Neural crest cell (in vitro differentiated cells): Measurements from ENCODE around the gene DISP3. TPM values are rescaled to one million over a fixed set of nuclear protein-coding genes. Genes with fewer than 3 reads are reported as not detected.

Source experiments
- DNase-seq: peaks from one replicate; pipeline ENCODE4 v3.0.0; 2021; ENCODE audit warnings: low read depth, mixed read lengths, low spot score
- H3K27ac Mint-ChIP-seq: one replicate; pipeline ENCODE4 v1.8.0; 2021; ENCODE audit warnings: mild to moderate bottlenecking, mixed read lengths; ENCODE audit not compliant: unreplicated experiment
- H3K27me3 Mint-ChIP-seq: 2 replicates; pipeline ENCODE4 v1.8.0; 2021; ENCODE audit warnings: low read depth, mild to moderate bottlenecking, mixed read lengths
- H3K36me3 Mint-ChIP-seq: 2 replicates; pipeline ENCODE4 v1.8.0; 2021; ENCODE audit warnings: low read depth, mild to moderate bottlenecking, mixed read lengths
- H3K4me1 Mint-ChIP-seq: 2 replicates; pipeline ENCODE4 v1.8.0; 2021; ENCODE audit warnings: mixed read lengths
- H3K4me3 Mint-ChIP-seq: one replicate; pipeline ENCODE4 v1.8.0; 2021; ENCODE audit warnings: mild to moderate bottlenecking, mixed read lengths
- H3K9me3 Mint-ChIP-seq: 2 replicates; pipeline ENCODE4 v1.8.0; 2021; ENCODE audit warnings: mixed read lengths
- total RNA-seq: library from RNA; stranded (reverse); gene quantifications from 2 replicates; pipeline ENCODE4 v1.2.1, GENCODE V29; 2021
- TF ChIP-seq, protein P1 (sequence below): fragments of 200-600 bp; sonication (generic); conservative IDR thresholded peaks from 2 replicates; pipeline ENCODE4 v1.5.0; 2021; ENCODE audit warnings: antibody characterized with exemption, mild to moderate bottlenecking

Gene DISP3
- total RNA-seq, 1 donor from 2014 or later, result 9.1 TPM

DNA sequence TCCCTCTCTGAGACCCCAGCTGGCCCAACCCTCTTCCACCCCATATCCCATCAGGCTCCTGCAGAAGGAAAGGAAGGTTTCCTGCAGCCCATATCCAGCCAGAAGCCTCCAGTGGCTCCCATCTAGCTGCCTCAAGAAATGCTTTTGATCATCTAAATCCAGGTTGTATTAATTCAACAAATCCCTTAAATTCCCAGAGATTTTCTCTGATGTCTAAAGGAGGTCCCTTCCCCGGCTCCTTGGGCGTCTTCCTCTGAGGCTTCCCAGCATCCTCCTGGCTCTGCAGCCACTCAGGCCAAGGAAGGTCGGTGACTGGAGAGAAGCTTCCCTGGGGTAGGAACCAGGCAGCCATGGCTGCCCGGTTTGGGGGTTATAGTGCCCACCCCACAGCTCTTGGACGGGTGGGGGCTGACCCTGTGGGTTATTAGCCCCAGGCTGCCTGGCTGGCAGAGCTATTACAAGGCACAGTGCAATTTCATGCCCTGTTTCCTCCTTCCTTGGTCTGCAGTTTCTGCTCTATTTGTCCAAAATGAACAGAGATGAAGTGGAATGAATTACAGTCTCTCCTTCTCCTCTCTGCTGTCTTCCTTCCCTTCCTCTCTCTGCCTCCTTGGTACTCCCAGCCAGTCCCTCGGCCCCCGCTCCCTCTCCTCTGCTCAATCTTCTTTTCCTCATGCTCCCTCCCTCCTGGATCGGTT, 34.8 kb upstream of the DISP3 start:
- Mint-ChIP-seq H3K27ac (peak overlapping the region; percentile 14), H3K9me3 (no peaks in the 10 kb centered on the region)
- TF ChIP-seq, protein P1, sequence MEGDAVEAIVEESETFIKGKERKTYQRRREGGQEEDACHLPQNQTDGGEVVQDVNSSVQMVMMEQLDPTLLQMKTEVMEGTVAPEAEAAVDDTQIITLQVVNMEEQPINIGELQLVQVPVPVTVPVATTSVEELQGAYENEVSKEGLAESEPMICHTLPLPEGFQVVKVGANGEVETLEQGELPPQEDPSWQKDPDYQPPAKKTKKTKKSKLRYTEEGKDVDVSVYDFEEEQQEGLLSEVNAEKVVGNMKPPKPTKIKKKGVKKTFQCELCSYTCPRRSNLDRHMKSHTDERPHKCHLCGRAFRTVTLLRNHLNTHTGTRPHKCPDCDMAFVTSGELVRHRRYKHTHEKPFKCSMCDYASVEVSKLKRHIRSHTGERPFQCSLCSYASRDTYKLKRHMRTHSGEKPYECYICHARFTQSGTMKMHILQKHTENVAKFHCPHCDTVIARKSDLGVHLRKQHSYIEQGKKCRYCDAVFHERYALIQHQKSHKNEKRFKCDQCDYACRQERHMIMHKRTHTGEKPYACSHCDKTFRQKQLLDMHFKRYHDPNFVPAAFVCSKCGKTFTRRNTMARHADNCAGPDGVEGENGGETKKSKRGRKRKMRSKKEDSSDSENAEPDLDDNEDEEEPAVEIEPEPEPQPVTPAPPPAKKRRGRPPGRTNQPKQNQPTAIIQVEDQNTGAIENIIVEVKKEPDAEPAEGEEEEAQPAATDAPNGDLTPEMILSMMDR, result no peak

DNA sequence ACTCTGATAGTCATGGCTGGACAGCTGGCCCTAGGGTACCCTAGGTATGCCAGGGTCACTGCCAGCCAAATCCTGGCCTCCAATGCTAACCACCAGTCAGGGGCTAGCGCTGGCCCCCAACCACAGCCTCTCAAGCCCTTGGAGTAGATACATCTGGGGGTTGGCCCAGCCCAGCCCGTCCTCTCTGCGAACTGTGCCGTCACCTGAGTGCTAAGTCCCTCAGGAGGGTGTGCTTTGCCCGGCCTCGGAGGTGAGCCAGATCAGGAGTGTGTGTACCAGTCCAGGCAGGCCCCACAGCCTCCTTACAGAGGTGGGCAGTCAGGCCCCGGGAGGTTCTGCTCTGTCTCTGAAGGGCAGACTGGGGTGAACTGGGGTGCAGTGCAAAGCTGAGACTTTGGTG, 34.0 kb upstream of the DISP3 start:
- Mint-ChIP-seq H3K4me3 (no peak overlapping the region), H3K36me3 (no peaks in the 10 kb centered on the region), H3K27me3 (peaks cover 22% of the 10 kb centered on the region), H3K4me1 (peaks cover 14% of the 10 kb centered on the region), H3K27ac (no peak overlapping the region), H3K9me3 (no peaks in the 10 kb centered on the region)
- no peak for DNase-seq
- TF ChIP-seq, protein P1, result no peak

More for the DNA sequence above, 34.8 kb upstream of the DISP3 start:
- no peak overlapping the region for H3K4me3 Mint-ChIP-seq
- H3K27me3 Mint-ChIP-seq, result peaks cover 23% of the 10 kb centered on the region
- no peak for DNase-seq
- H3K4me1 Mint-ChIP-seq, result peaks cover 15% of the 10 kb centered on the region
- H3K36me3 Mint-ChIP-seq, result no peaks in the 10 kb centered on the region

DNA sequence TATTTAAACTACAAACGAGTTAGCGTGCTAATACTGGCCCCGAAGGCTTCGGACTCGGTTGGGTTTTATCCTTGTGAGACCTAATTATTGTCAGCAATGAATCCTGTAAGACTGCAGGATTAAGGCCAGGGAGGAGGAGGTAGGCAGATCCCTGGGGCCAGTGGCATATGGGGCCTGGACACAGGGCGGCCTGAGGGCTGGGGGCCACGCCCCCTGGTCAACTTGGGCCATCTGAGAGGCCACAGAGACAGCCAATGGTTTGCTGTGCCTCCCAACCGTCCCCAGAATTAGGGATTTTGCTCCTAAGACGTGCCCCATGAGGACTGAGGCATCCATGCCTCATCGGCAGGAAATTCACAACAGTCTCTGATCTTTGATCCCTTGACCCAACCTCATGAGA, 31.1 kb upstream of the DISP3 start:
- Mint-ChIP-seq H3K36me3 (no peaks in the 10 kb centered on the region), H3K27ac (no peak overlapping the region), H3K4me1 (peaks cover 10% of the 10 kb centered on the region), H3K4me3 (no peak overlapping the region), H3K27me3 (peaks cover 9% of the 10 kb centered on the region), H3K9me3 (no peaks in the 10 kb centered on the region)
- DNase-seq, result no peak
- TF ChIP-seq, protein P1, result no peak

DNA sequence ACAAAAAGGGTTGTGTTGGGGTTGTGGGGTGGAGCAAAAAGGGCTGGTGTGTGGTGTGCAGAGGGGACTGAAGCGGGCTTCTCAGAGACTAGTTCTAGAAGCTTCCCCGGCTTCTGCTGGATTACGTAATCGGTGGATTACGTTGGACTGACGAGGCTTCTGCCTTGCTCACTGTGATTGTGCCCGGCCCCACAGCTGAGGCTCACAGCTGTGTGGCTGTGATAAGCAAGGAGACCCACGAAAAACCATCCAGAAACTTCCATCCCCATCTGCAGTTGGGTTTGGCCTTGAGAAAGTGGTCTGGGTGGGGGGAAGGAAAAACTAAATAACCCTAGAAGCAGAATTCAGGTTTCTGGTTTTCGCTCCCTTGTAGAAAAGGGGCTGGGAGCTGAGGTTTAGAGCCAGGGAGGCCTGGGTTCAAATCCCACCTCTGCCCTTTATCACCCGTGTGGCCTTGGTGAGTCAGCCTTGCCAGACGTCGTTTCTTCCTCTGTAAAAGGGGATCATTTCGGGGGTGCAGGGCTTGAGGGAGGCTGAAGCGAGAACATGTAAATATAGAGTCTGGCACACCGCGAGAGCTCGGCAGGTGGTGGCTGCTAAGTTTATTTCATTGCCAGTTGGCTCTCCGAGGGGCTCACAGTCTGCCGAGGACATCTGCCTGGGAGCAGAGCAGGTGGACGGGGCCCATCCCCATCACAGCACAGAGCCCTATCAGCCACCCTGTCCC, 30.4 kb upstream of the DISP3 start:
- Mint-ChIP-seq H3K4me3 (no peak overlapping the region), H3K27me3 (peaks cover 9% of the 10 kb centered on the region), H3K4me1 (peaks cover 10% of the 10 kb centered on the region), H3K36me3 (no peaks in the 10 kb centered on the region), H3K27ac (no peak overlapping the region), H3K9me3 (no peaks in the 10 kb centered on the region)
- no peak for DNase-seq
- TF ChIP-seq, protein P1, result no peak

DNA sequence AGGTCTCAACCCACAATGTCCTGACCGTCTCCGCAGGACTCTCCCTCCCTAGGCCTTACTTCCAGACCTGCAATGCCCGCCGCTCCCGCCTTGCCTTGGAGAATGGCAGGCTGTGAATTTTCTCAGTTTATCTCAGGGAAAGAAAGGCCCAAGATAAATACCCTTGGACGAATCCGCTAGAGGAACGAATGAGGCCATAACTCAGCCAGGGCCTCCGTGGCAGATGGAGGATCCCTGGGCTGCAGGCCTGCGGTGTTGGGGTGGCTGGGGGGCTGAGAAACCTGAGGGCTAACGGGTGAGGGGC, 29.9 kb upstream of the DISP3 start:
- Mint-ChIP-seq H3K4me1 (peaks cover 10% of the 10 kb centered on the region), H3K4me3 (no peak overlapping the region), H3K27me3 (peaks cover 9% of the 10 kb centered on the region), H3K27ac (no peak overlapping the region), H3K36me3 (no peaks in the 10 kb centered on the region), H3K9me3 (no peaks in the 10 kb centered on the region)
- no peak for DNase-seq
- TF ChIP-seq, protein P1, result no peak
